Kidney (tissue), 11 donors: Measurements from ENCODE around the gene SIK1. TPM values are rescaled to one million over a fixed set of nuclear protein-coding genes. Genes with fewer than 3 reads are reported as not detected.
"Not testable (repeated sequence)": the region's sequence is repeated elsewhere in the genome, so short reads cannot be mapped to it uniquely, and the experiment has no call there.

Experiments
- DNase-seq, 5 donors: peaks; one replicate each; pipeline ENCODE4 v3.0.0-alpha.2; 2013 to 2020
- FAIRE-seq: peaks from 2 replicates; lab custom pipeline; 2012; peaks lifted over from hg19 to GRCh38; lab: Jason Lieb, UNC
- H3K27ac ChIP-seq, 2 donors: one replicate each; pipeline ENCODE4 v1.7.0; 2013; ENCODE audit warnings: low read depth in 2 of 2, low read length in 2 of 2, inconsistent platforms in 1 of 2
- H3K27me3 ChIP-seq: one replicate; pipeline ENCODE4 v1.7.1; 2013; ENCODE audit warnings: low read length, inconsistent platforms; ENCODE audit not compliant: control insufficient read depth, insufficient read depth
- H3K36me3 ChIP-seq, 3 donors: one replicate each; pipeline versions ENCODE4 v1.7.0 to v1.7.1; 2013; ENCODE audit warnings: low read length in 3 of 3, control low read depth in 1 of 3, inconsistent platforms in 1 of 3; ENCODE audit not compliant: insufficient read depth in 3 of 3, control insufficient read depth in 2 of 3
- H3K4me1 ChIP-seq, 3 donors: one replicate each; pipeline versions ENCODE4 v1.7.0 to v1.7.1; 2013; ENCODE audit warnings: low read length in 3 of 3, inconsistent platforms in 1 of 3, low read depth in 1 of 3; ENCODE audit not compliant: control insufficient read depth in 2 of 3, insufficient read depth in 2 of 3
- H3K4me3 ChIP-seq, 3 donors: one replicate each; pipeline versions ENCODE4 v1.7.0 to v1.8.1; 2013; ENCODE audit warnings: low read length in 3 of 3, control low read depth in 1 of 3, inconsistent platforms in 1 of 3
- H3K9ac ChIP-seq, 3 donors: one replicate each; pipeline versions ENCODE4 v1.7.0 to v1.7.1; 2013; ENCODE audit warnings: low read length in 3 of 3, control low read depth in 1 of 3, inconsistent platforms in 1 of 3
- H3K9me3 ChIP-seq, 3 donors: one replicate each; pipeline versions ENCODE4 v1.7.0 to v1.7.1; 2013; ENCODE audit warnings: low read length in 3 of 3, control low read depth in 1 of 3, inconsistent platforms in 1 of 3; ENCODE audit not compliant: control insufficient read depth in 2 of 3, insufficient read depth in 1 of 3
- intact Hi-C: fragments of 100-400 bp; cut with DNase I; formaldehyde crosslinking; loops from one replicate; pipeline ENCODE4 v1.11.1; 2022
- polyA plus RNA-seq: library from polyadenylated mRNA; stranded (reverse); fragments of 350-450 nt; fragmentation: Illumina TruSeq; extraction: RNeasy Lipid Tissue Mini Kit (QIAGEN cat#74804); gene quantifications from one replicate; pipeline ENCODE4 v1.2.3, GENCODE V29; 2014; ENCODE audit warnings: low read depth, low replicate concordance; ENCODE audit not compliant: insufficient read depth
- total RNA-seq: library from RNA; stranded (reverse); fragmentation: NEBNext Ultra II Directional; extraction: Animal tissue kit (Norgen Biotek cat#: 25700); gene quantifications from one replicate; pipeline ENCODE4 v1.2.1, GENCODE V29; 2021
- donor health status: control.
- donor health status: control.
- donor health status: DM: yes; HTN: yes; CAD: no.
- donor health status: Normal renal cell carcinoma (clear cell type).

Gene SIK1
- total and polyA plus RNA-seq, 2 donors from 2014 or later = 3.4 to 24.9 TPM

GRCh38 chr21:43433340-43434136 is 6.6 kb upstream of the SIK1 start:
- H3K4me3 ChIP-seq, FAIRE-seq, H3K9ac ChIP-seq, DNase-seq, H3K4me1 ChIP-seq, intact Hi-C loops, H3K9me3 ChIP-seq, H3K27ac ChIP-seq, H3K36me3 ChIP-seq, H3K27me3 ChIP-seq: not testable (repeated sequence)

- FAIRE-seq, H3K9me3 ChIP-seq, H3K4me1 ChIP-seq, DNase-seq, H3K36me3 ChIP-seq, H3K4me3 ChIP-seq, intact Hi-C loops, H3K27ac ChIP-seq, H3K9ac ChIP-seq, H3K27me3 ChIP-seq: not testable (repeated sequence)
Measured at GRCh38 chr21:43430830-43431416, 4.0 kb upstream of the SIK1 start.

GRCh38 chr21:43428964-43429363 is 2.0 kb upstream of the SIK1 start:
- H3K36me3 ChIP-seq, DNase-seq, H3K27ac ChIP-seq, H3K4me3 ChIP-seq, H3K27me3 ChIP-seq, H3K9me3 ChIP-seq, FAIRE-seq, H3K4me1 ChIP-seq, intact Hi-C loops, H3K9ac ChIP-seq: not testable (repeated sequence)

GRCh38 chr21:43427242-43427559 is 270 bp upstream of the SIK1 start:
- H3K27me3 ChIP-seq, DNase-seq, H3K27ac ChIP-seq, FAIRE-seq, H3K9ac ChIP-seq, H3K9me3 ChIP-seq, intact Hi-C loops, H3K4me1 ChIP-seq, H3K36me3 ChIP-seq, H3K4me3 ChIP-seq: not testable (repeated sequence)

- H3K27ac ChIP-seq, H3K27me3 ChIP-seq, H3K4me3 ChIP-seq, intact Hi-C loops, FAIRE-seq, H3K36me3 ChIP-seq, H3K9ac ChIP-seq, DNase-seq, H3K9me3 ChIP-seq, H3K4me1 ChIP-seq: not testable (repeated sequence)
Measured at GRCh38 chr21:43426004-43426403, 927 bp downstream of the SIK1 start.

- H3K36me3 ChIP-seq, H3K9ac ChIP-seq, H3K4me3 ChIP-seq, FAIRE-seq, DNase-seq, H3K27me3 ChIP-seq, intact Hi-C loops, H3K4me1 ChIP-seq, H3K27ac ChIP-seq, H3K9me3 ChIP-seq: not testable (repeated sequence)
Measured at GRCh38 chr21:43419475-43419874, 7.5 kb downstream of the SIK1 start.

- intact Hi-C loops, FAIRE-seq: not testable (repeated sequence)
Measured at GRCh38 chr21:43414576-43414975, 12.4 kb downstream of the SIK1 start.

GRCh38 chr21:43412020-43412788 is 14.7 kb downstream of the SIK1 start:
- H3K36me3 ChIP-seq, H3K9me3 ChIP-seq, H3K27ac ChIP-seq, intact Hi-C loops, DNase-seq, H3K4me3 ChIP-seq, FAIRE-seq, H3K27me3 ChIP-seq, H3K9ac ChIP-seq, H3K4me1 ChIP-seq: not testable (repeated sequence)

More at GRCh38 chr21:43414576-43414975, 12.4 kb downstream of the SIK1 start:
- H3K27ac ChIP-seq, H3K9ac ChIP-seq, H3K4me3 ChIP-seq, H3K4me1 ChIP-seq, H3K9me3 ChIP-seq, DNase-seq, H3K27me3 ChIP-seq, H3K36me3 ChIP-seq: not testable (repeated sequence)
